ENCODE results near the gene UBC.
"Not testable (repeated sequence)": the region's sequence is repeated elsewhere in the genome, so short reads cannot be mapped to it uniquely, and the experiment has no call there.

Gene UBC

DNA sequence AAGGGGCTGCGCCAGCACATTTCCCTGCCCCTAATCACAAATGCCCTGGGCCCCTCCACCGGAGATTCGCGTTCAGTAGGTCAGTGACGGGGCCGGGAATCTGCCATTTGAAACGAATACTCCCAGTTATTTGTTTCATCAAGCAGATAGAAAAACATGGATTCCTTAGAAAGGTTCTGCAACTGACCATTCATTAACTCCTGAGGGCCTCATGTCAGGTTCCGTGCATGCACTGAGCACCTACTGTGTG, 25.6 kb upstream of the UBC start:
- TF ChIP-seq, protein P1, sequence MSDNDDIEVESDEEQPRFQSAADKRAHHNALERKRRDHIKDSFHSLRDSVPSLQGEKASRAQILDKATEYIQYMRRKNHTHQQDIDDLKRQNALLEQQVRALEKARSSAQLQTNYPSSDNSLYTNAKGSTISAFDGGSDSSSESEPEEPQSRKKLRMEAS (IDR thresholded peaks at IDR 0.05; ENCODE audit: low read depth, low read length): no peak
- TF ChIP-seq, protein P2, sequence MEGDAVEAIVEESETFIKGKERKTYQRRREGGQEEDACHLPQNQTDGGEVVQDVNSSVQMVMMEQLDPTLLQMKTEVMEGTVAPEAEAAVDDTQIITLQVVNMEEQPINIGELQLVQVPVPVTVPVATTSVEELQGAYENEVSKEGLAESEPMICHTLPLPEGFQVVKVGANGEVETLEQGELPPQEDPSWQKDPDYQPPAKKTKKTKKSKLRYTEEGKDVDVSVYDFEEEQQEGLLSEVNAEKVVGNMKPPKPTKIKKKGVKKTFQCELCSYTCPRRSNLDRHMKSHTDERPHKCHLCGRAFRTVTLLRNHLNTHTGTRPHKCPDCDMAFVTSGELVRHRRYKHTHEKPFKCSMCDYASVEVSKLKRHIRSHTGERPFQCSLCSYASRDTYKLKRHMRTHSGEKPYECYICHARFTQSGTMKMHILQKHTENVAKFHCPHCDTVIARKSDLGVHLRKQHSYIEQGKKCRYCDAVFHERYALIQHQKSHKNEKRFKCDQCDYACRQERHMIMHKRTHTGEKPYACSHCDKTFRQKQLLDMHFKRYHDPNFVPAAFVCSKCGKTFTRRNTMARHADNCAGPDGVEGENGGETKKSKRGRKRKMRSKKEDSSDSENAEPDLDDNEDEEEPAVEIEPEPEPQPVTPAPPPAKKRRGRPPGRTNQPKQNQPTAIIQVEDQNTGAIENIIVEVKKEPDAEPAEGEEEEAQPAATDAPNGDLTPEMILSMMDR (IDR thresholded peaks at IDR 0.05; ENCODE audit: low read depth, low read length): no peak
- TF ChIP-seq POLR2A (IDR thresholded peaks at IDR 0.05; ENCODE audit: extremely low read depth, insufficient read length) (no peak), MYC (IDR thresholded peaks at IDR 0.05; ENCODE audit: low read depth, low read length) (no peak)
- peak overlapping the region; percentile 58 for H3K4me3 ChIP-seq (ENCODE audit: low read depth, low read length)
- no peak for DNase-seq (ENCODE audit: low read depth)

DNA sequence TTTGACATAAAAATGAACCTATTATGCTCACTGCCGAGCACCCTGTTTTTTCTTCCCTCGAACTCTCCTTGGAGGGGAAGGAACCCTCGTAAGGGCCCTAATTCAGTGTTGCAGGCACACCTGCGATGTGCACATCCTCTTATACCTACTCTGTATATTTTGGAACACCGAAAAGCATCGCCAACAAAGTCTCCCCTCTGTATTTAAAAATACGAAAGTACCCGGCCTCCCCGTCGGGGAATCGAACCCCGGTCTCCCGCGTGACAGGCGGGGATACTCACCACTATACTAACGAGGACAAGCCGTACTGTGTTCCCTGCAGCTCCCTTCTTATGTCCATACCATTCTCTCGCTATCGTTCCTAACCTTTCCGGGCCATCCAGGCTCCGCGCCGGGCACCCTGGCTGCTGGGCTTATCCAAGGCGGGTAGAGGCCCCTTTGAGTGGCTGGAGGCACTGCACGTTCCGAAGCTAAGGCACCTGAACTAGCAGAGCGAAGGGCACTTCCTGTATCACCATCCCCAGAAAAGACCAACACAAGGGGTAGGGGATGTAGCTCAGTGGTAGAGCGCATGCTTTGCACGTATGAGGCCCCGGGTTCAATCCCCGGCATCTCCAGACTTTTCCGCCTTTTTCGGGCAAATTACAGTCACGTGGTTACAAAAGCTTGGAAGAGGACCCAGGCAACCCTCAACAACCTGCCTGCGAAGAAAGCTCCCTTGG, 25.1 kb upstream of the UBC start:
- H3K4me3 ChIP-seq (ENCODE audit: low read depth, low read length): peak overlapping the region; percentile 59
- TF ChIP-seq POLR2A (IDR thresholded peaks at IDR 0.05; ENCODE audit: extremely low read depth, insufficient read length) (no peak), MYC (IDR thresholded peaks at IDR 0.05; ENCODE audit: low read depth, low read length) (peak; percentile 71)
- TF ChIP-seq, protein P1 (IDR thresholded peaks at IDR 0.05; ENCODE audit: low read depth, low read length): peak; percentile 86
- TF ChIP-seq, protein P2 (IDR thresholded peaks at IDR 0.05; ENCODE audit: low read depth, low read length): no peak
- DNase-seq (ENCODE audit: low read depth): peak; percentile 99

DNA sequence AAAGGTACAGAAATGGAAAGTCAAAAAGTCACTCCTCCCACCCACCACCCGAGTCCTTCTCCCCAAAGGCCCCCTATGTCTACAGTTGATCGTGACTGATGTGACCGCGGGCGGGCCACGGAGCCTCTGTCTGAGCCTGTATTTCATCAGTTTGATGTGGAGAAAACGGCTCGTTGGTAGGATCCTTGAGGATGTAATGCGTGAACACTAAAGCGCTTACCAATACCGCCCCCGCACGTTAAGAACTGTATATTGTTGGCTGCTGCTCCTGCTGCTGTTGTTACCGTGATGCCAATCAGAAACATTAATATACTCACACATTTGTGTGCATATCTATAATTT, 24.6 kb upstream of the UBC start:
- peak overlapping the region; percentile 59 for H3K4me3 ChIP-seq (ENCODE audit: low read depth, low read length)
- TF ChIP-seq MYC (IDR thresholded peaks at IDR 0.05; ENCODE audit: low read depth, low read length): no peak
- TF ChIP-seq, protein P2 (IDR thresholded peaks at IDR 0.05; ENCODE audit: low read depth, low read length): peak; percentile 34
- DNase-seq (ENCODE audit: low read depth): no peak

DNA sequence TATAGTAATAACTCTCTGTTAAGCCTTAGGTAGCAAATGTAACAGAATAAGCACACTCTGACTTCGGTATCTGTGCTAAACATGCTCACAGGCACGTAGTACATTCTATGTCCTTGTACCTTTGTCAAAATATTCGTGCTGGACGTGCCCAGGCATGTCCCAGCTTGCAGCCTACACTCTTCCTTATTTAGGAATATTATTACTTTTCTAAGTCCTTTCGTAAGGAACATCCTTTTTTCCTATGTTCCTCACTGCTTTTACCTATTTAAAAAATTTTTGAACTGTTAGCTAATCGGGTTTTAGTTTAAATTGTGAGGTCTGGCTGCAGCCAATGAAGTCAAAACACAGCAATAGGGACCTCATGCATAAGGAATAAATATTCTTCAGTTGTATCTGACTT, 24.1 kb upstream of the UBC start:
- TF ChIP-seq, protein P1 (IDR thresholded peaks at IDR 0.05; ENCODE audit: low read depth, low read length): peak; percentile 35; the same call in 1 of the 2 replicates
- no peak for TF ChIP-seq POLR2A (IDR thresholded peaks at IDR 0.05; ENCODE audit: extremely low read depth, insufficient read length)
- TF ChIP-seq MYC (IDR thresholded peaks at IDR 0.05; ENCODE audit: low read depth, low read length): no peak
- H3K4me3 ChIP-seq (ENCODE audit: low read depth, low read length): peak overlapping the region; percentile 59
- DNase-seq (ENCODE audit: low read depth): no peak

DNA sequence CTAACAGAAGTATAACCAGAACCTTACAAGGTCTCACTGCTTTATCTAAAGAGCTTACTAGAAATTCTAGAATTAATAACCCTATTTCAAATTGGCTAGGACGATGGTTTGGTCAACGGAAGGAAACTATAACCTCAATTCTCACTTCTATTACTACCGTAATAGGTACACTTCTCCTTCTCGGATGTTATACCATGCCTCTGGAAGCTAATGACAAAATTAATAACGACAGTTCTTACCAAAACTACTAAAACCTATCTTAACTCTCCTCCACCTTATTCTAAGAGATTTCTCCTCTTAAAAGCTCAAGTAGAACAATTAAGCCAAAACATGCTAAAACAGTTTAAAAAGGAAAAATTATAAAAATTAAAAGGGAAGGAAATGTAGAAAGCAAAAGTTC, 23.7 kb upstream of the UBC start:
- TF ChIP-seq, protein P2 (IDR thresholded peaks at IDR 0.05; ENCODE audit: low read depth, low read length): no peak
- H3K4me3 ChIP-seq (ENCODE audit: low read depth, low read length): peak overlapping the region; percentile 59
- DNase-seq (ENCODE audit: low read depth): no peak

DNA sequence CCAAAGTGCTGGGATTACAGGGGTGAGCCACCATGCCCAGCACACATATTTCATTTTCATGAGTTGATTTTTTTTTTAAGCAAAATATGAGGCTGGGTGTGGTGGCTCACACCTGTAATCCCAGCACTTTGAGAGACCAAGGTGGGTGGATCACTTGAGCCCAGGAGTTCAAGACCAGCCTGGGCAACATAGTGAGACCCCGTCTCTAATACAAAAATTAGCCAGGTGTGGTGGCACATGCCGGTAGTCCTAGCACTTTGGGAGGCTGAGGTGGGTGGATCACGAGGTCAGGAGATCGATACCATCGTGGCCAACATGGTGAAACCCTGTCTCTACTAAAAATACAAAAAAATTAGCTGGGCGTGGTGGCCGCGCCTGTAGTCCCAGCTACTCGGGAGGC, 17.1 kb upstream of the UBC start:
- DNase-seq (ENCODE audit: low read depth); H3K4me3 ChIP-seq (ENCODE audit: low read depth, low read length): not testable (repeated sequence)

DNA sequence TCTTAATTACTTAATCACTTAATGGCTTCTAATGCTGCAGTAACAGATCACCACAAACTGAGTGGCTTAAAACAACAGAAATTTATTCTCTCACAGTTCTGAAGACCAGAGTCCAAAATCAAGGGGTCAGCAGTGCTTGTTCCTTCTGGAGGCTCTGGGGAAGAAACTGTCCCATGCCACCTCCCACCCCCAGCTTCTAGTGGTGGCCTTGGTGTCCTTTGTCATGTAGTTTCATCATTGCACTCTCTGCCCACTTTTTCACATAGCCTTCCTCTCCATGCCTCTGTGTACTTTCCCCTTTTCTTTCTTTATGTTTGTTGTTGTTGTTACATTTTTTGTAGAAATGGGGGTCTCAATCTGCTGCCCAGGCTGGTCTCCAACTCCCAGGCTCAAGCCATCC, 16.1 kb upstream of the UBC start:
- no peak for TF ChIP-seq POLR2A (IDR thresholded peaks at IDR 0.05; ENCODE audit: extremely low read depth, insufficient read length)
- no peak for TF ChIP-seq MYC (IDR thresholded peaks at IDR 0.05; ENCODE audit: low read depth, low read length)
- TF ChIP-seq, protein P2 (IDR thresholded peaks at IDR 0.05; ENCODE audit: low read depth, low read length): no peak
- TF ChIP-seq, protein P1 (IDR thresholded peaks at IDR 0.05; ENCODE audit: low read depth, low read length): no peak
- DNase-seq (ENCODE audit: low read depth): no peak
- H3K4me3 ChIP-seq (ENCODE audit: low read depth, low read length): no peak overlapping the region
